Body of pancreas (tissue), 4 donors: ENCODE measurements around the gene LPP.

ENCODE experiments used
- POLR2A ChIP-seq, 3 donors: fragments of 450-650 bp; IDR thresholded peaks; one replicate each; pipeline ENCODE4 v1.6.1; 2016; ENCODE audit warnings: antibody characterized with exemption in 3 of 3, mild to moderate bottlenecking in 2 of 3
- TF ChIP-seq, protein P1 (sequence below), 7 experiments: fragments of 450-650 bp in 4 of 7; fragments of 200-600 bp in 3 of 7; sonication (generic) in 3 of 7; IDR thresholded peaks; one replicate each; pipeline ENCODE4 v1.5.1; 2016 to 2019; ENCODE audit warnings: antibody characterized with exemption in 7 of 7

DNA sequence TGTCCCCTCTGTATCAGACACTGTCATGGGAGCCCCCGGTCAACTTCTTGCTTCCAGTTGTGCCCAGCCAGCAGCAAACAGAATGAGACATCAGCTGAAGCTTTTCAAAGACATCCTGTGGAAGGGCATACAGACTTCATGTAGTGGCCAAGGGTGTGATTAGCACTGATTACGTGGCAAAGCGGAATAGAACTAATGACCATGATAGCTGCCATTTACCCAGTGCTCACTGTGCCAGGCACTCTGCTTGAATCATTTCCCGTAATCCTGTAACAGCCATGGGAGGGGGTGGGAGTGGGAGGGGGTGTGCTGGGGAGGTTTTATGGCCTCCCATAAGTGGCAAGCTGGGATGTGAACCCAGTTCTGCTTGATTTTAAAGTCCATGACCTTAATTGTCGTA is 29.5 kb downstream of the LPP start:
- TF ChIP-seq POLR2A (IDR thresholded peaks at IDR 0.05), result no peak
- TF ChIP-seq, protein P1, sequence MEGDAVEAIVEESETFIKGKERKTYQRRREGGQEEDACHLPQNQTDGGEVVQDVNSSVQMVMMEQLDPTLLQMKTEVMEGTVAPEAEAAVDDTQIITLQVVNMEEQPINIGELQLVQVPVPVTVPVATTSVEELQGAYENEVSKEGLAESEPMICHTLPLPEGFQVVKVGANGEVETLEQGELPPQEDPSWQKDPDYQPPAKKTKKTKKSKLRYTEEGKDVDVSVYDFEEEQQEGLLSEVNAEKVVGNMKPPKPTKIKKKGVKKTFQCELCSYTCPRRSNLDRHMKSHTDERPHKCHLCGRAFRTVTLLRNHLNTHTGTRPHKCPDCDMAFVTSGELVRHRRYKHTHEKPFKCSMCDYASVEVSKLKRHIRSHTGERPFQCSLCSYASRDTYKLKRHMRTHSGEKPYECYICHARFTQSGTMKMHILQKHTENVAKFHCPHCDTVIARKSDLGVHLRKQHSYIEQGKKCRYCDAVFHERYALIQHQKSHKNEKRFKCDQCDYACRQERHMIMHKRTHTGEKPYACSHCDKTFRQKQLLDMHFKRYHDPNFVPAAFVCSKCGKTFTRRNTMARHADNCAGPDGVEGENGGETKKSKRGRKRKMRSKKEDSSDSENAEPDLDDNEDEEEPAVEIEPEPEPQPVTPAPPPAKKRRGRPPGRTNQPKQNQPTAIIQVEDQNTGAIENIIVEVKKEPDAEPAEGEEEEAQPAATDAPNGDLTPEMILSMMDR (IDR thresholded peaks at IDR 0.05), result no peak
